Measurements from ENCODE around the gene VAV1.
A peak's percentile ranks its signal among the peaks of the same experiment; 100 is the strongest.
"Not testable (repeated sequence)": the region's sequence is repeated elsewhere in the genome, so short reads cannot be mapped to it uniquely, and the experiment has no call there.

The VAV1 gene

GRCh38 chr19:6791237-6791636 is 18.7 kb downstream of the VAV1 start:
- DNase-seq = no peak

GRCh38 chr19:6793411-6793810 is 20.9 kb downstream of the VAV1 start:
- DNase-seq = no peak

GRCh38 chr19:6793973-6794372 is 21.5 kb downstream of the VAV1 start:
- DNase-seq = no peak

GRCh38 chr19:6794686-6795431 is 22.4 kb downstream of the VAV1 start:
- no peak for DNase-seq

GRCh38 chr19:6796278-6796677 is 23.8 kb downstream of the VAV1 start:
- DNase-seq = no peak

GRCh38 chr19:6797646-6798045 is 25.1 kb downstream of the VAV1 start:
- DNase-seq = no peak

GRCh38 chr19:6800160-6800790 is 27.8 kb downstream of the VAV1 start:
- not testable (repeated sequence) for DNase-seq

- no peak for DNase-seq
These were observed 28.5 kb downstream of the VAV1 start for GRCh38 chr19:6800991-6801484.

- peak; percentile 86 for DNase-seq
These were observed 29.1 kb downstream of the VAV1 start for GRCh38 chr19:6801485-6802086.

- DNase-seq = peak; percentile 84
These were observed 30.0 kb downstream of the VAV1 start for GRCh38 chr19:6802336-6803035.

- peak; percentile 23 for DNase-seq
These were observed 30.5 kb downstream of the VAV1 start for GRCh38 chr19:6803036-6803404.

GRCh38 chr19:6806488-6806887 is 34.0 kb downstream of the VAV1 start:
- DNase-seq = no peak

- DNase-seq = no peak
These were observed 34.8 kb downstream of the VAV1 start for GRCh38 chr19:6807291-6807690.

- DNase-seq = no peak
These were observed 36.0 kb downstream of the VAV1 start for GRCh38 chr19:6808494-6808893.

GRCh38 chr19:6809262-6809661 is 36.8 kb downstream of the VAV1 start:
- DNase-seq = no peak

GRCh38 chr19:6811378-6811777 is 38.9 kb downstream of the VAV1 start:
- DNase-seq = no peak

GRCh38 chr19:6811906-6812305 is 39.4 kb downstream of the VAV1 start:
- no peak for DNase-seq

GRCh38 chr19:6812612-6813011 is 40.1 kb downstream of the VAV1 start:
- DNase-seq = no peak

- no peak for DNase-seq
These were observed 41.2 kb downstream of the VAV1 start for GRCh38 chr19:6813659-6814058.

- no peak for DNase-seq
These were observed 44.7 kb downstream of the VAV1 start for GRCh38 chr19:6817179-6817578.

GRCh38 chr19:6818246-6818645 is 45.7 kb downstream of the VAV1 start:
- no peak for DNase-seq

- no peak for DNase-seq
These were observed 46.8 kb downstream of the VAV1 start for GRCh38 chr19:6819323-6819722.

- no peak for DNase-seq
These were observed 47.7 kb downstream of the VAV1 start for GRCh38 chr19:6820237-6820636.

All from CD4-positive, alpha-beta T cell treated with Interleukin-15 for 1 hour (primary cell).